T-cell (primary cell): ENCODE measurements around the gene TPST1. TPM values are rescaled to one million over a fixed set of nuclear protein-coding genes. Genes with fewer than 3 reads are reported as not detected.

ENCODE experiments used
- ATAC-seq, 4 experiments: fragments of 200-7000 bp in 3 of 4; fragments of 150-1000 bp in 1 of 4; cut with Tn5 transposase; replicated peaks in 1 of 4; 1 replicate in 3 of 4; 2 replicates in 1 of 4; pipeline ENCODE4 v1.10.0; 2021; ENCODE audit warnings: moderate library complexity in 3 of 4, mild to moderate bottlenecking in 2 of 4, moderate number of reproducible peaks in 1 of 4
- CTCF ChIA-PET, 2 donors: fragments of 300-600 bp; sonication (Branson Sonifier 250); formaldehyde crosslinking; loops; one replicate each; lab custom pipeline; 2022; ENCODE audit warnings: antibody characterized with exemption in 2 of 2; lab: Charles Lee
- POLR2A ChIA-PET, 2 donors: fragments of 300-600 bp; sonication (Branson Sonifier 250); formaldehyde crosslinking; loops; one replicate each; lab custom pipeline; 2022; ENCODE audit warnings: antibody characterized with exemption in 2 of 2; lab: Charles Lee
- DNase-seq, 35 experiments: peaks; one replicate each; pipeline versions ENCODE4 v3.0.0 to v3.0.0-alpha.2; 2013 to 2023
- H3K27ac ChIP-seq: one replicate; pipeline ENCODE4 v1.5.1; 2013; ENCODE audit warnings: low read length
- H3K27me3 ChIP-seq, 2 experiments: replicated peaks in 1 of 2; 1 replicate in 1 of 2; 2 replicates in 1 of 2; pipeline versions ENCODE4 v1.6.1 to v1.7.0; 2013; ENCODE audit warnings: low read length in 1 of 2, mixed read lengths in 1 of 2; ENCODE audit not compliant: control insufficient read depth in 2 of 2, insufficient read depth in 2 of 2; ENCODE audit errors: extremely low read depth in 1 of 2
- H3K36me3 ChIP-seq, 2 donors: 1 replicate in 1 of 2; 2 replicates in 1 of 2; pipeline versions ENCODE4 v1.6.1 to v1.7.0; 2013; ENCODE audit warnings: low read length in 1 of 2; ENCODE audit not compliant: control insufficient read depth in 2 of 2, insufficient read depth in 1 of 2; ENCODE audit errors: extremely low read depth in 1 of 2
- H3K4me1 ChIP-seq, 2 experiments: 1 replicate in 1 of 2; 2 replicates in 1 of 2; pipeline versions ENCODE4 v1.6.1 to v1.7.0; 2013; ENCODE audit warnings: low read length in 2 of 2, mixed read lengths in 1 of 2; ENCODE audit not compliant: insufficient read depth in 2 of 2, control insufficient read depth in 1 of 2; ENCODE audit errors: extremely low read depth in 1 of 2
- H3K4me3 ChIP-seq, 2 donors: 1 replicate in 1 of 2; 2 replicates in 1 of 2; pipeline versions ENCODE4 v1.5.1 to v1.7.0; 2013; ENCODE audit warnings: mild to moderate bottlenecking in 2 of 2, low read length in 1 of 2, moderate library complexity in 1 of 2; ENCODE audit not compliant: control insufficient read depth in 1 of 2; ENCODE audit errors: extremely low read depth in 1 of 2
- H3K9me3 ChIP-seq: 2 replicates; pipeline ENCODE4 v1.7.0; 2013
- H3K27ac Mint-ChIP-seq, 2 donors: one replicate each; pipeline ENCODE4 v1.8.0; 2020 to 2021; ENCODE audit warnings: mild to moderate bottlenecking in 2 of 2, mixed read lengths in 2 of 2
- H3K27me3 Mint-ChIP-seq, 2 donors: one replicate each; pipeline ENCODE4 v1.8.0; 2021 to 2022; ENCODE audit warnings: mixed read lengths in 2 of 2
- H3K36me3 Mint-ChIP-seq: one replicate; pipeline ENCODE4 v1.8.0; 2021; ENCODE audit warnings: mixed read lengths
- H3K4me1 Mint-ChIP-seq, 3 donors: one replicate each; pipeline ENCODE4 v1.8.0; 2020 to 2022; ENCODE audit warnings: mixed read lengths in 3 of 3, mild to moderate bottlenecking in 1 of 3
- H3K4me3 Mint-ChIP-seq, 3 donors: one replicate each; pipeline ENCODE4 v1.8.0; 2020 to 2022; ENCODE audit warnings: mild to moderate bottlenecking in 3 of 3, mixed read lengths in 3 of 3, moderate library complexity in 3 of 3
- H3K9me3 Mint-ChIP-seq, 3 donors: one replicate each; pipeline ENCODE4 v1.8.0; 2020 to 2022; ENCODE audit warnings: mixed read lengths in 3 of 3
- WGBS: methylation state at CpG from one replicate; pipeline ENCODE4 v1.1.5; 2013; ENCODE audit warnings: missing lambda C conversion rate; ENCODE audit not compliant: insufficient coverage; 5-methylcytosine and 5-hydroxymethylcytosine counted together
- total RNA-seq, 35 experiments: library from RNA in 6 of 35; stranded (reverse) in 6 of 35; fragments of 120-200 nt in 1 of 35; gene quantifications; one replicate each; pipeline versions ENCODE4 v1.2.1 to v1.2.4 and lab custom pipeline; 2013 to 2026

The TPST1 gene
- total RNA-seq, 5 donors from 2014 or later (not counting 1 experiment from before 2014, with no cell fraction given) = 2.1 to 6.3 (median 2.6) TPM

GRCh38 chr7:66237906-66238772 lies 33.0 kb downstream of the TPST1 start:
- Histone ChIP-seq H3K9me3 (no peaks in the 10 kb centered on the region), H3K27ac (no peak overlapping the region), H3K4me3 (no peak overlapping the region), H3K4me1 (no peaks in the 10 kb centered on the region), H3K27me3 (no peaks in the 10 kb centered on the region), H3K36me3 (no peaks in the 10 kb centered on the region)
- peaks cover 3 to 21% (median 6%) of the 10 kb centered on the region in 3 donors for H3K4me1 Mint-ChIP-seq
- POLR2A ChIA-PET = no interaction called here
- no peaks in the 10 kb centered on the region for H3K36me3 Mint-ChIP-seq
- no peak overlapping the region for H3K4me3 Mint-ChIP-seq
- no peak overlapping the region for H3K27ac Mint-ChIP-seq
- CTCF ChIA-PET = interaction anchor here in 1 of 2 donors (0.5 kb wide), 1 partner anchor 715 kb away, joined by 4 read pairs; no protein-coding TSS in a partner anchor
- H3K27me3 Mint-ChIP-seq = no peaks in the 10 kb centered on the region
- DNase-seq = no peak
- no CpG with 5 or more reads among the region's 6 CpGs for WGBS
- peaks cover under 1 to 4% (median 2%) of the 10 kb centered on the region in 3 donors for H3K9me3 Mint-ChIP-seq
- ATAC-seq = no peak

- ATAC-seq = no peak
- no peak overlapping the region for H3K4me3 ChIP-seq
- Mint-ChIP-seq H3K36me3 (no peaks in the 10 kb centered on the region), H3K9me3 (peaks cover 0 to 4% (median 0%) of the 10 kb centered on the region in 3 donors), H3K27ac (no peak overlapping the region), H3K4me3 (no peak overlapping the region), H3K4me1 (peaks cover 3 to 21% (median 6%) of the 10 kb centered on the region in 3 donors), H3K27me3 (no peaks in the 10 kb centered on the region)
- 85% methylated on average over 3 of the region's 5 CpGs for WGBS
- no peaks in the 10 kb centered on the region for H3K27me3 ChIP-seq
- no peaks in the 10 kb centered on the region for H3K9me3 ChIP-seq
- ChIA-PET CTCF (interaction anchor here in 1 of 2 donors (0.5 kb wide), 1 partner anchor 715 kb away, joined by 4 read pairs; no protein-coding TSS in a partner anchor), POLR2A (no interaction called here)
- no peaks in the 10 kb centered on the region for H3K4me1 ChIP-seq
- H3K36me3 ChIP-seq = no peaks in the 10 kb centered on the region
- DNase-seq = no peak
- no peak overlapping the region for H3K27ac ChIP-seq
These were observed 33.8 kb downstream of the TPST1 start for GRCh38 chr7:66238773-66239466.

DNA sequence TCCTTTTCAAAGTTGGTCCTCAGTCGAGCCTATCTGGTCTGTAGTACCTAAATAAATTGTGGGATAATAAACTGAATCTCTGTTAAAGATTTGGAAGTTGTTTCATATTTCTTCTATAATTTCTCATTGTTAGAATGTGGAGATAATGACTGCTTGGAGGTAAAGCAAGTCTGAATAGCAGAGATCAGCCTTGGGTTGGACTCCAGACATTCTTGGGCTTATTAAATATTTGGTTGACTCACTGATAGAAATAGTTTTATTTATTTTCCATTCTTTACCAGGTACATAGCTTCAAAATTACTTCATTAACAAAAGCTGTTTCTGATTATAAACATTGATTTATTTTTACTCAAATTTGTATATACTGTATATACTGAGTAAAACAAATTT lies 34.3 kb downstream of the TPST1 start:
- WGBS = no CpG with 5 or more reads among the region's 1 CpG
- peaks cover 0 to 4% (median 0%) of the 10 kb centered on the region in 3 donors for H3K9me3 Mint-ChIP-seq

DNA sequence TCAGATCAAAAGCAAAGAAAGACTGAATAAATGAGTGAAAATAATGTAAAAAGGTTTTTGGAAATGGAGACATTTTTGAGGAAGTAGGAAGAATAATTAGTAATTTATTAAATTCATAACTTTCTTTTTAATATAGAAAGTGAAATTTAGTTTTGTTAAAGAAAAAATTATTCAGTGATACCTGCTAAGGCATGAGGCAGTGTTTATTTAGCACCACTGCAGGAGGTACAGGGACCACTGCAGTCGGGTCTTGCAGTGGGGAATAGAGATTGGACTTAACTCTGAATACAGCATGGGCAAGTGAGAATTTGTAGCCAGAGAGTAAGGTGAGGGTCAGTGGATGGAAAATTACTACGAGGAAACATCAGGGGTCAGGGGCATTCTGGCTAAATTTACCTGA lies 39.9 kb downstream of the TPST1 start:
- Histone ChIP-seq H3K36me3 (no peaks in the 10 kb centered on the region), H3K27me3 (no peaks in the 10 kb centered on the region), H3K4me3 (no peak overlapping the region), H3K9me3 (no peaks in the 10 kb centered on the region), H3K27ac (no peak overlapping the region), H3K4me1 (no peaks in the 10 kb centered on the region)
- ATAC-seq (no peak), DNase-seq (no peak)
- Mint-ChIP-seq H3K27ac (no peak overlapping the region), H3K4me3 (no peak overlapping the region), H3K27me3 (no peaks in the 10 kb centered on the region), H3K4me1 (no peaks in the 10 kb centered on the region), H3K36me3 (no peaks in the 10 kb centered on the region), H3K9me3 (no peaks in the 10 kb centered on the region)
- POLR2A ChIA-PET = no interaction called here
- CTCF ChIA-PET = no interaction called here
- 94% methylated on average over 2 of the region's 2 CpGs for WGBS

More for the DNA sequence above, 34.3 kb downstream of the TPST1 start:
- ChIA-PET CTCF (no interaction called here), POLR2A (interaction anchor here in 1 of 2 donors (0.7 kb wide), 1 partner anchor 537 kb away, joined by 3 read pairs; no protein-coding TSS in a partner anchor)
- H3K27ac Mint-ChIP-seq = no peak overlapping the region
- H3K27ac ChIP-seq = no peak overlapping the region
- no peaks in the 10 kb centered on the region for H3K27me3 Mint-ChIP-seq
- H3K36me3 ChIP-seq = no peaks in the 10 kb centered on the region
- no peaks in the 10 kb centered on the region for H3K4me1 ChIP-seq
- H3K36me3 Mint-ChIP-seq = no peaks in the 10 kb centered on the region
- ATAC-seq (no peak), DNase-seq (no peak)
- no peak overlapping the region for H3K4me3 ChIP-seq
- H3K27me3 ChIP-seq = no peaks in the 10 kb centered on the region
- H3K4me1 Mint-ChIP-seq = peaks cover 3 to 21% (median 6%) of the 10 kb centered on the region in 3 donors
- H3K4me3 Mint-ChIP-seq = no peak overlapping the region
- no peaks in the 10 kb centered on the region for H3K9me3 ChIP-seq

GRCh38 chr7:66246554-66247171 lies 41.5 kb downstream of the TPST1 start:
- H3K27ac ChIP-seq = no peak overlapping the region
- ChIA-PET CTCF (interaction anchor here in 1 of 2 donors (0.5 kb wide), 1 partner anchor 28 kb away, joined by 4 read pairs; no protein-coding TSS in a partner anchor), POLR2A (no interaction called here)
- H3K36me3 ChIP-seq = no peaks in the 10 kb centered on the region
- H3K27me3 Mint-ChIP-seq = no peaks in the 10 kb centered on the region
- H3K27ac Mint-ChIP-seq = no peak overlapping the region
- no peaks in the 10 kb centered on the region for H3K4me1 Mint-ChIP-seq
- H3K36me3 Mint-ChIP-seq = no peaks in the 10 kb centered on the region
- H3K4me3 ChIP-seq = no peak overlapping the region
- H3K9me3 Mint-ChIP-seq = no peaks in the 10 kb centered on the region
- ATAC-seq (no peak), DNase-seq (no peak)
- H3K4me1 ChIP-seq = no peaks in the 10 kb centered on the region
- H3K9me3 ChIP-seq = no peaks in the 10 kb centered on the region
- H3K27me3 ChIP-seq = no peaks in the 10 kb centered on the region
- H3K4me3 Mint-ChIP-seq = no peak overlapping the region
- no CpG with 5 or more reads among the region's 2 CpGs for WGBS
